H1 (cell line): ENCODE results near the gene TMEM30A.

Experiments
- ASH2L ChIP-seq: fragments of 200-600, 300-600 bp; sonication (generic); IDR thresholded peaks from one replicate; pipeline ENCODE4 v1.7.1; 2017; ENCODE audit warnings: low read length
- CBX5 ChIP-seq: fragments of 300-800, 300-1000 bp; sonication (generic); IDR thresholded peaks from 2 replicates; pipeline ENCODE4 v1.7.1; 2016; ENCODE audit warnings: antibody characterized with exemption, low read length, low read depth
- CHD1 ChIP-seq: IDR thresholded peaks from 2 replicates; pipeline ENCODE4 v1.6.1; 2012; ENCODE audit warnings: low read depth, low read length, improper control_type of control experiment
- EZH2 ChIP-seq: fragments of 200-600 bp; sonication (generic); IDR thresholded peaks from 2 replicates; pipeline ENCODE4 v1.7.1; 2012; ENCODE audit warnings: low read depth, mild to moderate bottlenecking, moderate library complexity, low read length, inconsistent platforms; ENCODE audit not compliant: severe bottlenecking
- GTF2F1 ChIP-seq: IDR thresholded peaks from 2 replicates; pipeline ENCODE4 v1.6.1; 2012; ENCODE audit warnings: low read depth, low read length, improper control_type of control experiment, borderline replicate concordance
- POLR2A ChIP-seq, 2 experiments: IDR thresholded peaks; 1 replicate in 1 of 2; 2 replicates in 1 of 2; pipeline ENCODE4 v1.6.1; 2011; ENCODE audit warnings: low read depth in 2 of 2, low read length in 2 of 2, mild to moderate bottlenecking in 2 of 2; ENCODE audit errors: control extremely low read depth in 1 of 2
- POLR2AphosphoS5 ChIP-seq: IDR thresholded peaks from 2 replicates; pipeline ENCODE4 v1.6.1; 2011; ENCODE audit warnings: low read depth, low read length
- RAD21 ChIP-seq, 2 experiments: IDR thresholded peaks in 1 of 2; conservative IDR thresholded peaks in 1 of 2; 2 replicates each; pipeline ENCODE4 v1.6.1; 2011; ENCODE audit warnings: low read depth in 2 of 2, low read length in 2 of 2, improper control_type of control experiment in 1 of 2, inconsistent platforms in 1 of 2, mild to moderate bottlenecking in 1 of 2, moderate library complexity in 1 of 2
- RNF2 ChIP-seq: fragments of 200-900, 300-1000 bp; sonication (generic); IDR thresholded peaks from 2 replicates; pipeline ENCODE4 v1.7.1; 2016; ENCODE audit warnings: borderline replicate concordance, low read depth, mild to moderate bottlenecking, antibody characterized with exemption, low read length; ENCODE audit not compliant: poor library complexity, severe bottlenecking; ENCODE audit errors: missing control alignments
- RXRA ChIP-seq: IDR thresholded peaks from 2 replicates; pipeline ENCODE4 v1.6.1; 2011; ENCODE audit warnings: low read depth, mild to moderate bottlenecking, low read length, moderate library complexity; ENCODE audit not compliant: insufficient read depth
- TAF1 ChIP-seq: IDR thresholded peaks from 2 replicates; pipeline ENCODE4 v1.6.1; 2011; ENCODE audit warnings: mild to moderate bottlenecking, low read depth, low read length
- TCF12 ChIP-seq: IDR thresholded peaks from 2 replicates; pipeline ENCODE4 v1.6.1; 2011; ENCODE audit warnings: low read depth, mild to moderate bottlenecking, low read length
- ZNF274 ChIP-seq: IDR thresholded peaks from 2 replicates; pipeline ENCODE4 v1.7.0; 2012; ENCODE audit warnings: low read length, borderline replicate concordance; ENCODE audit errors: extremely low read depth
- TF ChIP-seq, protein P1 (sequence below), 3 experiments: IDR thresholded peaks; 1 replicate in 2 of 3; 2 replicates in 1 of 3; pipeline versions ENCODE4 v1.5.1 to v1.6.1; 2011; ENCODE audit warnings: low read length in 3 of 3, mild to moderate bottlenecking in 3 of 3, inconsistent platforms in 2 of 3, low read depth in 1 of 3, moderate library complexity in 1 of 3; ENCODE audit not compliant: insufficient read depth in 1 of 3; ENCODE audit errors: control extremely low read depth in 1 of 3

GRCh38 chr6:75203721-75204120 is 80.9 kb downstream of the TMEM30A start:
- TF ChIP-seq, protein P1, sequence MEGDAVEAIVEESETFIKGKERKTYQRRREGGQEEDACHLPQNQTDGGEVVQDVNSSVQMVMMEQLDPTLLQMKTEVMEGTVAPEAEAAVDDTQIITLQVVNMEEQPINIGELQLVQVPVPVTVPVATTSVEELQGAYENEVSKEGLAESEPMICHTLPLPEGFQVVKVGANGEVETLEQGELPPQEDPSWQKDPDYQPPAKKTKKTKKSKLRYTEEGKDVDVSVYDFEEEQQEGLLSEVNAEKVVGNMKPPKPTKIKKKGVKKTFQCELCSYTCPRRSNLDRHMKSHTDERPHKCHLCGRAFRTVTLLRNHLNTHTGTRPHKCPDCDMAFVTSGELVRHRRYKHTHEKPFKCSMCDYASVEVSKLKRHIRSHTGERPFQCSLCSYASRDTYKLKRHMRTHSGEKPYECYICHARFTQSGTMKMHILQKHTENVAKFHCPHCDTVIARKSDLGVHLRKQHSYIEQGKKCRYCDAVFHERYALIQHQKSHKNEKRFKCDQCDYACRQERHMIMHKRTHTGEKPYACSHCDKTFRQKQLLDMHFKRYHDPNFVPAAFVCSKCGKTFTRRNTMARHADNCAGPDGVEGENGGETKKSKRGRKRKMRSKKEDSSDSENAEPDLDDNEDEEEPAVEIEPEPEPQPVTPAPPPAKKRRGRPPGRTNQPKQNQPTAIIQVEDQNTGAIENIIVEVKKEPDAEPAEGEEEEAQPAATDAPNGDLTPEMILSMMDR (IDR thresholded peaks at IDR 0.05; ENCODE audit: control extremely low read depth in 1 of 3, insufficient read depth in 1 of 3, low read depth in 1 of 3, low read length in 3 of 3) = no peak
- TF ChIP-seq POLR2A (IDR thresholded peaks at IDR 0.05; ENCODE audit: control extremely low read depth in 1 of 2, low read depth in 2 of 2, low read length in 2 of 2) (no peak), CBX5 (no peak), TCF12 (no peak), ZNF274 (no peak), RNF2 (no peak), EZH2 (no peak), TAF1 (no peak), RXRA (no peak), GTF2F1 (no peak), POLR2AphosphoS5 (no peak), CHD1 (no peak), RAD21 (IDR thresholded peaks at IDR 0.05 in 1 of 2, conservative IDR thresholded peaks at IDR 0.05 in 1 of 2; ENCODE audit: low read depth in 2 of 2, low read length in 2 of 2) (no peak), ASH2L (no peak)
